HG02852 (cell line): Measurements from ENCODE around the gene SNTB2.
"Not testable (repeated sequence)": the region's sequence is repeated elsewhere in the genome, so short reads cannot be mapped to it uniquely, and the experiment has no call there.

Experiments
- ATAC-seq: cut with Tn5 transposase; IDR thresholded peaks from one replicate; pipeline ENCODE4 v1.9.1; 2021; ENCODE audit warnings: mild to moderate bottlenecking, moderate library complexity; ENCODE audit not compliant: unreplicated experiment

SNTB2 gene

DNA sequence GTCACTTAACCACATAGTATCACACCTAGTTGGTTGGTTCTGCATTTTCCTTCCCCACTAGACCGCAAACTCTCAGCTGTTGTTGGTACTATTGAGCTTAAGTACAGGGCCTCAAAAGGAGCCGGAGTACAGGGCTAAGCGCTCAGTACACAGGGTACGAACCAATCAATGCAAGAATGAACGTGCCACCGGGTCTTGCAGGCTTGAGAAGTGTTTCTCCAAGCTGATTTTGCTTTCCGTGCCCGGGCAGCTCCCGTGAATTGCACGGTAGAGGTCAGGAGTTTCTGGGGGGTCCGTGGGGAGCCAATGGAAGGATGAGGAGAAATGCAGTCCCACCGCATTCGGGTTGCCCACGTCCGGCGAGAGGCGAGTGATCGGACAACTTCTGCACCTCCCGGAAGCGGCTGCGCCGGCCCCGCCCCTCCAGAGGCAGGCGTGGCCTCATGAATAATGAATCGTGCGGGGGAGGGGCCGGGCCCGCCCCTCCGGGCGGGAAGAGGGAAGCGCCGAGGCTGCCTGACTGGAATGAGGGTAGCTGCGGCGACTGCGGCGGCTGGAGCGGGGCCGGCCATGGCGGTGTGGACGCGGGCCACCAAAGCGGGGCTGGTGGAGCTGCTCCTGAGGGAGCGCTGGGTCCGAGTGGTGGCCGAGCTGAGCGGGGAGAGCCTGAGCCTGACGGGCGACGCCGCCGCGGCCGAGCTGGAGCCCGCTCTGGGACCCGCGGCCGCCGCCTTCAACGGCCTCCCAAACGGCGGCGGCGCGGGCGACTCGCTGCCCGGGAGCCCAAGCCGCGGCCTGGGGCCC, at the start of gene SNTB2:
Gene SNTB2, plus strand, starts transcription at position 523 of the 804 bp plus-strand sequence. Its CDS starts 3 bp downstream, at position 526.
- ATAC-seq = peak; percentile 80

DNA sequence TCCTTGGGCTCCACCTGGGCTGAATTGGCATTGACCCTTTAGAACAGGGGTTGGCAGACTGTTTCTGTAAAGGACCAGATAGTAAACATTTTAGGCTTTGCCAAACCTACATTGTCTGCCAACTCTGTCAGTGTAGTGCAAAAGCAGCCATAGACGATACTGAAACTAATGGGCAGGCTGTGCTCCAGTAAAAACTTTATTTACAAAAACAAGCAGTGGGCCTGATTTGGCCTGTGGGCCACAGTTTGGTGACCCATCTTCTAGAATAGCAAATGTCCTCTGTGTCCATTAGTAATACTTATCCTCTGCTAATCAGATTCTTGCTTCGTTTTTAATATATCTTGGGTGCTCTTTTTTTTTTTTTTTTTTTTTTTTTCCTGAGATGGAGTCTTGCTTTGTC, 48.4 kb upstream of the SNTB2 start:
- no peak for ATAC-seq

DNA sequence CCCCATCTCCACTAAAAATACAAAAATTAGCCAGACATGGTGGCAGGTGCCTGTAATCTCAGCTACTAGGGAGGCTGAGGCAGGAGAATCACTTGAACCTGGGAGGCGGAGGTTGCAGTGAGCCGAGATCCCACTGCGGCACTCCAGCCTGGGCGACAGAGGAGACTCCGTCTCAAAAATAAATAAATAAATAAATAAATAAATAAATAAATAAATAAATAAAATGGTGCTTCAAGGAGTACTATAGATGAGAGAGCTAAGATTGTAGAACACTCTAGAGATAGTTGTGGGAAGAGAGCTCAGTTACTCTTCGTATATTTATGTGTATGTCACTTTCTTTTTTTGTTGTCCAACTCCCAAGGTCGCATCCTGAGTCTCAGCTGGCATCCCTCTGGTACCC, 47.5 kb upstream of the SNTB2 start:
- not testable (repeated sequence) for ATAC-seq

DNA sequence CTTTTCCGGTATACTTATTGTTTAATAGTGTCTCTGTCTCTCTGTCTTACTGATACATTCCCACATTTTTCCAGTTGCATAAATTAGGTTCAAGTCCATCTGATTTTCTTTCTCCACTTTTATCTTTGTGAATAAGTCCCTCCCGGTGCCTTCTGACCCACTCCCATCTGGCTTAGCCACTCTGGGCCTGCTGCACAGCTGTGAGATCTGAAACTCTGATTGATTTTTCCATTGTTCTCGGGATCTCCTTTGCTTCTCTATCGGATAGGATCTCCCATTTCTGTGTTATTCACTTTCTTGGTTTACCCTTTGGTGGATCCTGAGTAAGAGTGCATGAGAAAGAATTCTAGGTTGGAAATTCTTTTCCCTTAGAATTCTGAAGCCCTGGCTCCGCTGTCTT, 46.0 kb upstream of the SNTB2 start:
- no peak for ATAC-seq

DNA sequence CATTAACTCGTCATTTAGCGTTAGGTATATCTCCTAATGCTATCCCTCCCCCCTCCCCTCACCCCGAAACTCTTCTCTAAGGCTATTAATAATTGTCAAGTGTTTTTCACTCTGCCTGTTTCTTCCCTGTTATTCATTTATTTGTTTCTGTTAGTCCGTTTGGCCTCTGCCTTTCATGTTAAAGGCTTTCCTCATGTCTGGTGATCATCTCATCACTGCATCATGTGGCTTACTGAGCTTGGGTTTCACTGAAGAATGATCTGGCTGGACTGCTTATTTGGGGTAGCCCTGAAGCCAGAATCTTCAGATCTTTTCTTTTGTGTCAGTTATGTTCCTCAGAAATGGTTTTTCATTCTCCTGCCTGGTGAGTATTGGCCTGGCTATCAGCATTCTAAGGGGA, 45.0 kb upstream of the SNTB2 start:
- ATAC-seq = no peak

DNA sequence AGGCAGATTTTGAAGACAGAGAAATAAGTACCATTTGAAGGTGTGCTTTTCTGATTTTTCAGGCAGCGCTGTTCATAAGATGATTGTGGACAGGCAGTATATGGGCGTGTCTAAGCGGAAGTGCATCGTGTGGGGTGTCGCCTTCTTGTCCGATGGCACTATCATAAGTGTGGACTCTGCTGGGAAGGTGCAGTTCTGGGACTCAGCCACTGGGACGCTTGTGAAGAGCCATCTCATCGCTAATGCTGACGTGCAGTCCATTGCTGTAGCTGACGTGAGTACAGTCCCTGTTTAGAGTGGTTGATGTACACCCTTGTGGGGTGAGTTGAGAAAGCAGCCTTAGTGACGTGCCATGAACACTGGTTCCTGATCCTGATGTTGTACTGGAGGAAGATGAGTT, 43.8 kb upstream of the SNTB2 start:
- ATAC-seq = no peak

DNA sequence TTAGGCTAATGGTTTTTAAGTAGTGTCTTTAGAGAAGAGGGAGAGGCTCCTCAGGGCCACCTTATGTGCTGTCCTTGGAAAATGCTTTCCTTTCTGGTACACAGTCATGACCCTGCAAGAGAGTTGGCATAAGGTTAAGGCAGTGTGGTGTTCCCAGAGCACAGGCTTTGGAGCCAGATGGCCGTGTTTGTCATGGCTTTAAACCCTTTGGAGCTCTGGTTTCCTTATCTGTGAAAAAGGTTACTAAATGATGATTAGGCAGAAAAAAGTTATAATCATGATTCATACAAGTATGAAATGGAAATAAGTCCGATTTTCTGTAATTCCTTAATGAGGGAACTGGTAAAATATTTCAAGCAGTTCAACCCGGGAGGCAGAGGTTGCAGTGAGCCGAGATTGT, 41.3 kb upstream of the SNTB2 start:
- ATAC-seq = no peak

DNA sequence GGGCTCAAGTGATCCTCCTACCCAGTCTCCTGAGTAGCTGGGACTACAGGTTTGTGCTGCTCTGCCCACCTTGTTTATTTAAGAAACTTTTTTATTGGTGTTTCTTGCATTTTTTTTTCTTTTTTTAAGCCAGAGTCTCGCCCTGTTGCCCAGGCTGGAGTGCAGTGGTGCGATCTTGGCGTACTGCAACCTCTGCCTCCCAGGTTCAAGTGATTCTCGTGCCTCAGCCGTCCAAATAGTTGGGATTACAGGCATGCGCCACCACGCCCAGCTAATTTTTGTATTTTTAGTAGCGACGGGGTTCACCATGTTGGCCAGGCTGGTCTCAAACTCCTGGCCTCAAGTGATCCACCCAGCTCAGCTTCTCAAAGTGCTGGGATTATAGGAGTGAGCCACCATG, 37.3 kb upstream of the SNTB2 start:
- not testable (repeated sequence) for ATAC-seq

DNA sequence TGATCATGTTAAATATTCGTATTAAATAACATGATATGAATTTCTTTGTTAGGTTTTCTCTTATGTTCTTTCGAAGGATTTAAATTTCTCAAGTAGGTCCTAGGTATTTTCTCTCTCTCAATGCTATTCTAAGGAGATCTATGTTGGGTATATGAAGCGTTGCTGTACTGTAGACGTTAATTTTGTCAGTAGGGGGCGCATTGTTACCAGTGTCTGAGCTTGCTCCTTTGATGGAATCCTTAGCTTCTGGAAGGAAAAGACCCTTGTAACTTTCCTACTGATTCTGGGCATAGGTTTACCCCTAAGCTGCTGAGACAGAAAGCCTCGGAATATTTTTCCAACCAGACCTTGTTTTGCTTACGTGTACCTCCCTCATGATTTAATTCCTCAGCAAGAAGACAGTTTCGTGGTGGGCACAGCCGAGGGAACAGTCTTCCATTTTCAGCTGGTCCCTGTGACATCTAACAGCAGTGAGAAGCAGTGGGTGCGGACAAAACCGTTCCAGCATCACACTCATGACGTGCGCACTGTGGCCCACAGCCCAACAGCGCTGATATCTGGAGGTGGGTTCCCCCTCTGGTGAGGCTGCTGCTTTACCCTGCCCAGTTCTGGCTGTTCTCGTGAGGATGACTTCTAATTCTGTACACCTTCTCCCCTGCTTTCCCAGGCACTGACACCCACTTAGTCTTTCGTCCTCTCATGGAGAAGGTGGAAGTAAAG, 36.7 kb upstream of the SNTB2 start:
- no peak for ATAC-seq

DNA sequence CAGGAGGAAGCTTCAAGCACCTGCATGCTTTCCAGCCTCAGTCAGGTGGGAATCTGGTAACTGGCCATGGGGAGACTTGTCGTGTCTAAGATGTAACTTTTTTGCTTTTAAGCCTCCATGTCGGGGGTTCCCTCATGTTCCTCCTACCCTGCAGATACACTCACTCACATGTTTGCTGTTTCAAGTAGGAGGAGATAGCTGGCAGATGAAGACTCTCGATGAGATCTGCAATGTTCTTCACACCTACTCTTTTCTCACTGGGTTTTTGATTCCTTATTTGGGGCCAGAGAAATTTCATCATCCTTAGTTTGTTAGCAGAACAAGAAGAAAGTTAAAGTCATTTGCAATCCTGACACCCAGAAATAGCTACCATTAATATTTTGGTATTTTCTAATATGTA, 29.8 kb upstream of the SNTB2 start:
- ATAC-seq = no peak

DNA sequence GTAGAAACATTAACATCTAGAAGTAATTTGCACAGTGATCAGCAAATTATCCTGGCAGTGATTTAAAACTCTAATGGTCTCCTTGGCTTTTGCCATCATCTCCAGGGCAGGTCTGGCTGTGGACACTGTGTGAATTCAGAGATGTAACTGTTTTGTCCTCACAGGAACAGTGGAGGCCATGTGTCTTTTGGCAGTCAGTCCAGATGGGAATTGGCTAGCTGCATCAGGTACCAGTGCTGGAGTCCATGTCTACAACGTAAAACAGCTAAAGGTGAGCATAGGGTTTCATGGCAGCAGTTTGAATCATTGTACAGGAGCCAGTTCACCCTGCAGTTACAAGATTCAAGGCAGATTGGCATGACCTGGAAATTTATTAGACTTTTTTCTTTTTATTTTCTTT, 26.8 kb upstream of the SNTB2 start:
- ATAC-seq = no peak

DNA sequence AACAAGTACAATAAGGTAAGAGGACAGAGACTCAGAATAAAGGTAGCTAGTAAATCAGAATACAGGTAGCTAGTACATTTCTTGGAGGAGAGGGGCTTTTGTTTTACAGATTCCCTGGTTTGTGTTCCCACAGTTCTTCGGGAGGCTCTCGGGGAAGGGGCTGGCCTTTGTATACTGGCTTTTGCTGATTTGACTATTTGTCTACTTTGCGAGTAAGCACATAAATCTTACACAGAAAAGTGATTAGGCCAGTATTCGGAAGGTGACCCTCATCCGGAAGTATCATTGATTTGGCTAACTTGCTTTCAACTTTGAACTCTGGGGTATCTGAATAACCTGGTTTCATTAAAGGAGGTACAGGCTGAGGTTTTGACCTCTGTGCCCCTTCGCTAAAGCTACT, 21.4 kb upstream of the SNTB2 start:
- ATAC-seq = no peak

DNA sequence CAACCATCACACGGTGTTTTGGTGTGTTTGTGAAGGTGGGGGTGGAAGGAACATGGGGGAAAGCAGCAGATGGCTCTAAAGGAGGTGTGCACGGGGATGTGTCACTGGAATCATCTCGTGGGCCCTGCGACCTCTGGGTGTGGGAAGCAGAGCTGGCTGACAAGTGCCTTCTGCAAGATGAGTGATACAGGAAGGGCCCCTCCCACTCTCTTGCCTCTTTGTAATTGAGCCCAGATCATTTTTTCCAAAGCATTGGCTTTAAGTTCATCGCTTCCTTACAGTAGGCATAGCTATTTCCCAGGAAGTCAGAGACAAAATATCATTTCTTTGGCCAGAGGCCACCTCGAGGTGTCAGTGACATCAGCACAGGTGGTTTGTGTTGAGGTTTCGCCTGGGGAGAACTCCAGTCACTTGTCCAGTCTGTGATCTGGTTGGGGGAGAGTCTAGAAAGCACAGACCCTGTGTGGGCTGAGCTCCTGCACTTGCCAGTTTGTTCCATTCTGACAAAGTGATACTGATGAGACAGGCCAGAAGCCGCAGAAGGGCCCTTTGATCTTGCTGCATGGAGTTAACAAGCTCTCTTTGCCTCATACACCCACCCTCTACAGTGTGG, 20.6 kb upstream of the SNTB2 start:
- ATAC-seq = peak; percentile 68

DNA sequence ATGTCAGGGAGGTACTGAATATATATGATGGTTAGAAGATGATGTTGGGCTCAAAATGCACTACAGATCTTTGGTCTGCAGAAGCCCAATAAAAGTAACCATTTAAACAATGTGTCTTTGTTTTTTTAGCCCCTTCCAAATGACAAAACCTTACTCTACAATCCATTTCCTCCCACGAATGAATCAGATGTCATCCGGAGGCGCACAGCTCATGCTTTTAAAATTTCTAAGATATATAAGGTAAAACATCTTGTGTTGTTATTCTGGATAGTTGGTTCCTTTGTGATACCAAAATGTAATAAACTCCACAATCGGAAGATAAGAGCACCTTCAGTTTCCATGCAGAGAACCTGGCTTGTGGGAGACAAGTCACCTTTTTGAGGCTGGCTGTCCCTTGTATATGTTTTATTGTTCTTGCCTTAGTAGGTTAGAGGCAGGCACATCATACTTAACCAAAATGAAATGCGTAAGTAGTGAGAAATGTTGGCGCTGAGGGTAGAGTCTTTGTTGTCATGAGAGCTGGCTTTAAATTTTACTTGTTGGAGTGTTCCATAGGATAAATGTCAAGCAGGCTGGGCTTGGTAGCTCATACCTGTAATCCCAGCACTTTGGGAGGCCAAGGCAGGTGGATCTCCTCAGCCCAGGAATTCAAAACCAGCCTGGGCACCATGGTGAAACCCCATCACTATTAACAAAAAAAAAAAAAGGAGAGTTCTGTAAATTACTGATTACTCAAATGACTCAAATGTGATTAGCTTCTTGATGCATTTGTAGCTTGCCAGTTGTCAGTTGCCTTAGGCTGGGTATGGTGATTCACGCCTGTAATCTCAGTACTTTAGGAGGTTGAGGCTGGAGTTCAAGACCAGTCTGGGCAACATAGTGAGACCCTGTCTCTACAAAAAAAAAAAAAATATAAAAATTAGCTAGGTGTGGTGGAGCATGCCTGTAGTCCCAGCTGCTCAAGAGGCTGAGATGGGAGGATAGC, 19.7 kb upstream of the SNTB2 start:
- ATAC-seq = no peak

DNA sequence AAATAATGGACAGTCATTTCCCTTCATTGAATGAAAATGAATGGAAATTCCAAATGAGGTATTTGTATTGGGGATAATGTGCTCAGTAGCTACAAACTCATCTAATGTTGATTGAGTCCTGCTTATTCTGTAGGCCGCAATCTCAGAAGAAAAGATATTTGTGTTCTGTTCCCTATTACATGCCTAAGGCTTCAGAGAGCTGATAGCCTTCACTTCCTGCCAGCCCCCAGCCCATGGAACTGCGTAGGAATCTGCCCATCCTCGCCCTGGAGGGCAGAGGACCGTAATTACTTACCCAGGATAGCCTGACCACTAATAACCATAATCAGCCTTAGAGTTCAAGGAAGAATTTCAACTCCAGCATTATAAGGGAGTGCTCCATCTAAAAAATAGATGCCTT, 17.9 kb upstream of the SNTB2 start:
- ATAC-seq = no peak

DNA sequence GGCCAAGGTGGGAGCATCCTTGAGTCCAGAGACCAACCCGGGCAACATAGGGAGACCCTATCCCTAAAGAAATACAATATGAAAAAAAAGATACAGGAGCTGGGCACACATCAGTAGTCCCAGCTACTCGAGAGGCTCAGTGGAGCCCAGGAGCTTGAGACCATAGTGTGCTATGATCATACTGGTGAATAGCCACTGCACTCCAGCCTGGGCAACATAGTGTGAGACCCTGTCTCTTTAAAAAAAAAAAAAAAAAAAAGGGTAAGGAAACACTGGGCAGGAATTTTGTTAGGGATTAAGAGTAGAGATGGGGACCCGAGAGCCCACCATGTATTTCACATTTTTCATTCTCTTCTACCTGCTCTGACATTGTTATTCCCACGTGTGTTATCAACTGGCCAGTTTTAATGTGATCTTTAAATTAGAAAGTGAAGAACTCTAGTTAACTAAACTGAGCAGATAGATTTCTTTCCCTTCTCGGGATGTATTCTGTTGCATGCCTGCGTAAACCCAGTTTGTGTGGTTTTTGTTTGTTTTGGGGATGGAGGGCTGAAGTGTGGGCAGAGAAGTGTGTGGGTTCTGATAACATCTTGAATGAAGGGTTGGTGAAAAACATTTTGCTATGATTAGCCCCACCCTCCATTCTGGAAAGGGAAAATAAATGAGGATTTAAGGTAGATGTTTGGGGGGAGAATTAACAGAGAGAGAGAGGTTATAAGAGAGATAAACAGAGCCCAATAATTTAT, 17.2 kb upstream of the SNTB2 start:
- ATAC-seq = no peak

DNA sequence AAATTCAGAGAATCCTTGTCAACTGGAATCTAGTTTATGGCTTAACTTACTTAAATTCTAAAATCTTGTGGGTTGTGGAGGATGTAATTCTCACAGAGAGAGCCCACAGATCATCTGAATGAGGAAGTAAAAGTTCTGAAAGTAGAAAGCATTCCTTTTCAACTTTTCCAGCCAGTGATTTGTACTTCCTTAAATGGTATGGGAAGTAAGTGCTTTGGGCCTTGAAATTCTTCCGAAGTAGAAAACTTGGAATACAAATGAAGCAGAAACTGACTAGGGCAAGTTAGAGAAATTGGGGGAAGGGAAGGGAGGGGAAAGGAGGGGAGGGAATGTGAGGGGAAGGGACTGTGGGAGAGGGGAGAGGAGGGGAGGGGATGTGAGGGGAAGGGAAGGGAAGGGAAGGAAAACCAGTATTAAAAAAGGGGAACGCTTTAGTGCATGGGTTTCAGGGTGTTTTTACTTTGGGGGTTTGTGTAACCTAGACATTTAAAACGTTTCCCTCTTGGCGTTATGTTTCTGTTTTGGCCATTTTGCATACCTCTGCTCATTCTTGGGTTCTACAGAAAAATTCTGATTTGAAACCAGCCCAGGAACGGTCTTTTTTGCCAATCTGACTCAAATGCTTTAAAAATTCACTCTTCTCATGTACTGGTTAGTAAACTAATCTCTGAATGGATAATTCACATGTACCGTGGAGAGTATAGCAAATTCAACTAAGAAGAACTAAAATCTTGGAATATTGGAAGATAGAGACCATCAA, 15.5 kb upstream of the SNTB2 start:
- no peak for ATAC-seq

DNA sequence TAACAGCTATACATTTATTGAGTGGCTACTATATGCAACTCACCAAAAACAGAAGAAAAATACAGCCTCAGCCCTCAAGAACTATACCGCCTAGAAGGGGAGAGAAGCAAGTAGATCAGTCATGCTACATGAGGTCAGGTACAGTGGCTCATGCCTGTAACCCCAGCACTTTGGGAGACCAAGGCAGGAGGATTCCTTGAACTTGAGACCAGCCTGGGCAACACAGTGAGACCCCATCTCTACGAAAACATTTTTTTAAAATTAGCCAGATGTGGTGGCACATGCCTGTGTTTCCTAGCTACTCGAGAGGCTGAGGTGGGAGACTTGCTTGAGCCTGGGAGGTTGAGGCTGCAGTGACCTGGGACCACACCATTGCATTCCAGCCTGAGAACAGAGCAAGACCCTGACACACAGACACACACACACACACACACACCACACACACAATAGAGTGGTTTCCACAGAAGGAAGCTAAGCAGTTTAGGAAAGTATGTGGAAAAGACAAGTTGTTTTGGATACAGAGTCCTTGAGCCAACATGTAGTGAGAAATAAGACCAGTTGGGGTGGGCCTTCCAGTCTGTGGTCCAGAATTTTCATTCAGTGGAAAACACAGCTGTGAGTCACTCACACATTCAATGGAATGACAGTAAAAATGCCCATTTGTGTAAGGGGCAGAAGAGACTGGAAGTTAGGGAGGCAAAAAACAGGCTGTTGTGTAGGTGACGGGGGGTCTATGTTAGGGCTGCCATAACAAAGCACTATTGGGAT, 10.7 kb upstream of the SNTB2 start:
- no peak for ATAC-seq
